Body of pancreas (tissue), 4 donors: ENCODE data around the gene DDHD1. TPM values are rescaled to one million over a fixed set of nuclear protein-coding genes. Genes with fewer than 3 reads are reported as not detected.

Experiments
- ATAC-seq: fragments of 150-250 bp; one replicate; pipeline ENCODE4 v1.9.1; 2016
- DNase-seq, 4 donors: peaks; one replicate each; pipeline ENCODE4 v3.0.0-alpha.2; 2019
- H3K27ac ChIP-seq, 4 donors: fragments of 200-600 bp; sonication (generic); 1 replicate in 3 of 4; 2 replicates in 1 of 4; pipeline versions ENCODE4 v1.5.1 to v1.6.1; 2016 to 2019; ENCODE audit warnings: mild to moderate bottlenecking in 1 of 4, mixed read lengths in 1 of 4, moderate library complexity in 1 of 4
- H3K27me3 ChIP-seq, 2 donors: fragments of 200-600 bp; sonication (generic); one replicate each; pipeline ENCODE4 v1.6.0; 2016; ENCODE audit warnings: mild to moderate bottlenecking in 1 of 2
- H3K36me3 ChIP-seq, 2 donors: fragments of 200-600 bp; sonication (generic); replicated peaks in 1 of 2; 2 replicates each; pipeline ENCODE4 v1.5.1; 2016; ENCODE audit warnings: low read depth in 2 of 2; ENCODE audit not compliant: insufficient read depth in 1 of 2
- H3K4me1 ChIP-seq: fragments of 200-600 bp; sonication (generic); one replicate; pipeline ENCODE4 v1.6.0; 2016
- H3K4me3 ChIP-seq, 2 donors: fragments of 200-600 bp; sonication (generic); 1 replicate in 1 of 2; 2 replicates in 1 of 2; pipeline ENCODE4 v1.5.1; 2016 to 2019
- H3K9me3 ChIP-seq, 3 donors: fragments of 200-600 bp; sonication (generic); 1 replicate in 2 of 3; 2 replicates in 1 of 3; pipeline ENCODE4 v1.5.1; 2016
- CTCF ChIP-seq, 7 experiments: fragments of 450-650 bp in 4 of 7; fragments of 200-600 bp in 3 of 7; sonication (generic) in 3 of 7; IDR thresholded peaks; one replicate each; pipeline ENCODE4 v1.5.1; 2016 to 2019; ENCODE audit warnings: antibody characterized with exemption in 7 of 7
- POLR2A ChIP-seq, 3 donors: fragments of 450-650 bp; IDR thresholded peaks; one replicate each; pipeline ENCODE4 v1.6.1; 2016; ENCODE audit warnings: antibody characterized with exemption in 3 of 3, mild to moderate bottlenecking in 2 of 3
- WGBS, 2 donors: methylation state at CpG; one replicate each; pipeline ENCODE4 v1.1.5; 2017; 5-methylcytosine and 5-hydroxymethylcytosine counted together
- intact Hi-C: fragments of 100-400 bp; cut with DNase I; formaldehyde crosslinking; loops from one replicate; pipeline ENCODE4 v1.15.1; 2023
- total RNA-seq, 2 donors: library from RNA; depleted of rRNA; stranded (reverse); fragments of >200 nt; gene quantifications; one replicate each; pipeline ENCODE4 v1.1.0, GENCODE V29; 2016

DDHD1 gene
- total RNA-seq, 2 donors from 2014 or later = 7.6 to 22.6 TPM

DNA sequence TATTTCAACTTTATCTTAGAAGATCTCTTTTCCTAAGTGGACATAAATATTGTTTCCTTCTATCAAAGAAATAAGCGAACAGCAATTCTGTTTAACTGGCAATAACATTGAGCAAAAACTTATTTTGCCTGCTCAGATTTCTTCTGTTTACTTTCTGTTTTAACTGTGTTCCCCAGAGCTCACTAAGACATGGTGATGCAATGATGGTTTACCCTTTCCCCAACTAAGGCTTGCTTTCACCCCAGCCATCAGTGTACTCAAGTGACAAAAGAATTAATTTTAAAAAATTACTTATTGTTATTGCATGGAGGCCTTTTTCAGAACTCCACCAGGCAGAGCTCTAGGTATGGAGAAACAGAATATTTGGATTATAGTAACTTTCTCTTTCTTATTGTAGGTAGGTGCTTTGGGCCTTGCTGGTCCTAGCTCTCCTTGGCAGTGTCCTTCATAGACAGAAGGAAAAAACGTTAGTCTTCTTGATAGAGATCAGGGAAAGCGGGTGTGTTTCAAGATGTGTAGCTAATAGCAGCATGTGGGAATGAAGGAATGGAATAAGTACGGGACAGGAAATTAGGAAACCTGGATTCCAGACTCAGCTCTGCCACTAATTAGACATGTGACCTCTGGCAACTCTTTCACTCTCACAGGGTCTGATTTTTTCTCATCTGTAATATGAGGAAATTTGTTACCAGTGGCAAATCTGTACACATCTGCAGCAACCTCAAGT lies 14.6 kb upstream of the DDHD1 start:
- no peak for DNase-seq
- no peaks in the 10 kb centered on the region for H3K4me1 ChIP-seq
- 69 to 82% methylated on average over 4 of the region's 4 CpGs for WGBS, 2 donors
- no peaks in the 10 kb centered on the region for H3K36me3 ChIP-seq
- intact Hi-C loops = no loop called here
- no peak overlapping the region for H3K4me3 ChIP-seq
- H3K27ac ChIP-seq = no peak overlapping the region
- H3K27me3 ChIP-seq = no peaks in the 10 kb centered on the region
- TF ChIP-seq POLR2A (IDR thresholded peaks at IDR 0.05) (no peak), CTCF (IDR thresholded peaks at IDR 0.05) (no peak)
- no peak for ATAC-seq
- H3K9me3 ChIP-seq = no peaks in the 10 kb centered on the region

GRCh38 chr14:53161758-53162435 lies 8.8 kb upstream of the DDHD1 start:
- Histone ChIP-seq H3K27ac (peak overlapping the region in 1 of 4 donors; percentile 18), H3K27me3 (no peaks in the 10 kb centered on the region), H3K9me3 (no peaks in the 10 kb centered on the region), H3K4me3 (no peak overlapping the region), H3K36me3 (no peaks in the 10 kb centered on the region), H3K4me1 (no peaks in the 10 kb centered on the region)
- WGBS, 2 donors = 84 to 93% methylated on average over 2 of the region's 2 CpGs
- TF ChIP-seq POLR2A (IDR thresholded peaks at IDR 0.05) (no peak), CTCF (IDR thresholded peaks at IDR 0.05) (no peak)
- no peak for DNase-seq
- intact Hi-C loops = no loop called here
- ATAC-seq = no peak

GRCh38 chr14:53156238-53156637 lies 3.1 kb upstream of the DDHD1 start:
- WGBS, 2 donors = 65 to 87% methylated on average over 4 of the region's 4 CpGs
- ATAC-seq = no peak
- no peak for DNase-seq
- H3K36me3 ChIP-seq = no peaks in the 10 kb centered on the region
- intact Hi-C loops = no loop called here
- H3K27me3 ChIP-seq = no peaks in the 10 kb centered on the region
- TF ChIP-seq CTCF (IDR thresholded peaks at IDR 0.05) = no peak
- no peak overlapping the region for H3K27ac ChIP-seq
- H3K4me3 ChIP-seq = no peak overlapping the region
- peaks cover 7% of the 10 kb centered on the region for H3K4me1 ChIP-seq
- H3K9me3 ChIP-seq = no peaks in the 10 kb centered on the region

- Histone ChIP-seq H3K27me3 (no peaks in the 10 kb centered on the region), H3K4me1 (peaks cover 14% of the 10 kb centered on the region), H3K9me3 (no peaks in the 10 kb centered on the region), H3K27ac (peak overlapping the region in 3 of 4 donors; percentile 75 to 88 (median 83)), H3K36me3 (no peaks in the 10 kb centered on the region), H3K4me3 (no peak overlapping the region)
- DNase-seq (no peak), ATAC-seq (no peak)
- WGBS, 2 donors = 65 to 72% methylated on average over 4 of the region's 4 CpGs
- TF ChIP-seq CTCF (IDR thresholded peaks at IDR 0.05) = no peak
- intact Hi-C loops = no loop called here
Measured at GRCh38 chr14:53153702-53154112, 584 bp upstream of the DDHD1 start.
